Measurements from ENCODE around the gene FAM131A.

DNA sequence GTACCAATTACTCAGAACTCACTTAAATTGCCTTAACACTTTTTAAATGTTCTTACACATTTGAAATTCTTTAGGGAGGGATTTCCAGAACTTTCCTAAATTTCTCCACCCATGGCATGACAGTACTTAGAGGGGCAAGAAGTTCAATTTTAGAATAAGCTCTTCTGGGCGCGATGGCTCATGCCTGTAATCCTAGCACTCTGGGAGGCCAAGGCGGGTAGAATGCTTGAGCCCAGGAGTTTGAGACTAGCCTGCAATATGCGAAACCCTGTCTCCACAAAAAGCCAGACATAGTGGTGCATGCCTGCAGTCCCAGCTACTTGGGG is 10.6 kb downstream of the FAM131A start:
- TF ChIP-seq, protein P1, sequence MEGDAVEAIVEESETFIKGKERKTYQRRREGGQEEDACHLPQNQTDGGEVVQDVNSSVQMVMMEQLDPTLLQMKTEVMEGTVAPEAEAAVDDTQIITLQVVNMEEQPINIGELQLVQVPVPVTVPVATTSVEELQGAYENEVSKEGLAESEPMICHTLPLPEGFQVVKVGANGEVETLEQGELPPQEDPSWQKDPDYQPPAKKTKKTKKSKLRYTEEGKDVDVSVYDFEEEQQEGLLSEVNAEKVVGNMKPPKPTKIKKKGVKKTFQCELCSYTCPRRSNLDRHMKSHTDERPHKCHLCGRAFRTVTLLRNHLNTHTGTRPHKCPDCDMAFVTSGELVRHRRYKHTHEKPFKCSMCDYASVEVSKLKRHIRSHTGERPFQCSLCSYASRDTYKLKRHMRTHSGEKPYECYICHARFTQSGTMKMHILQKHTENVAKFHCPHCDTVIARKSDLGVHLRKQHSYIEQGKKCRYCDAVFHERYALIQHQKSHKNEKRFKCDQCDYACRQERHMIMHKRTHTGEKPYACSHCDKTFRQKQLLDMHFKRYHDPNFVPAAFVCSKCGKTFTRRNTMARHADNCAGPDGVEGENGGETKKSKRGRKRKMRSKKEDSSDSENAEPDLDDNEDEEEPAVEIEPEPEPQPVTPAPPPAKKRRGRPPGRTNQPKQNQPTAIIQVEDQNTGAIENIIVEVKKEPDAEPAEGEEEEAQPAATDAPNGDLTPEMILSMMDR (IDR thresholded peaks at IDR 0.05; ENCODE audit: insufficient read depth, low read length) = no peak
- TF ChIP-seq POLR2AphosphoS5 (IDR thresholded peaks at IDR 0.05; ENCODE audit: low read depth) = no peak

All from HL-60 (cell line).